GM18870 (cell line): ENCODE measurements around the gene SPANXA2.
"Not testable (repeated sequence)": the region's sequence is repeated elsewhere in the genome, so short reads cannot be mapped to it uniquely, and the experiment has no call there.

Experiments used
- ATAC-seq: cut with Tn5 transposase; IDR thresholded peaks from one replicate; pipeline ENCODE4 v1.9.1; 2021; ENCODE audit warnings: moderate library complexity; ENCODE audit not compliant: unreplicated experiment

The SPANXA2 gene

GRCh38 chrX:141589408-141589807, at the start of gene SPANXA2:
Gene SPANXA2 (plus strand): TSS chrX:141589708. CDS start chrX:141589768, 60 bp downstream.
- not testable (repeated sequence) for ATAC-seq

- not testable (repeated sequence) for ATAC-seq
Measured at GRCh38 chrX:141542551-141542950, 47.0 kb upstream of the SPANXA2 start.

- ATAC-seq: not testable (repeated sequence)
Measured at GRCh38 chrX:141584638-141585037, 4.9 kb upstream of the SPANXA2 start, which contains the start of gene SPANXA1. Gene SPANXA1 (minus strand): TSS chrX:141584738. CDS start chrX:141584678, 60 bp downstream.

- ATAC-seq: no peak
Measured at GRCh38 chrX:141609111-141609510, 19.6 kb downstream of the SPANXA2 start.

- ATAC-seq: no peak
Measured at GRCh38 chrX:141619336-141619735, 29.8 kb downstream of the SPANXA2 start.

GRCh38 chrX:141632124-141632523, 42.6 kb downstream of the SPANXA2 start:
- ATAC-seq: no peak

GRCh38 chrX:141638550-141638949, 49.0 kb downstream of the SPANXA2 start:
- no peak for ATAC-seq
